KOPT-K1 (cell line): ENCODE measurements around the gene CYSTM1.

Source experiments
- H3K27ac ChIP-seq: fragments of 200-600 bp; sonication (generic); 2 replicates; pipeline ENCODE4 v1.5.1; 2016; ENCODE audit warnings: antibody characterized with exemption, mild to moderate bottlenecking, low read depth, low read length; ENCODE audit not compliant: poor library complexity, severe bottlenecking
- H3K36me3 ChIP-seq: fragments of 200-600 bp; sonication (generic); 2 replicates; pipeline ENCODE4 v1.5.1; 2017; ENCODE audit warnings: antibody characterized with exemption, mild to moderate bottlenecking, low read length, moderate library complexity; ENCODE audit not compliant: insufficient read depth
- H3K9me3 ChIP-seq: fragments of 200-600 bp; sonication (generic); 2 replicates; pipeline ENCODE4 v1.5.1; 2017; ENCODE audit warnings: antibody characterized with exemption, low read length, mild to moderate bottlenecking; ENCODE audit not compliant: insufficient read depth, poor library complexity, severe bottlenecking

Gene CYSTM1

DNA sequence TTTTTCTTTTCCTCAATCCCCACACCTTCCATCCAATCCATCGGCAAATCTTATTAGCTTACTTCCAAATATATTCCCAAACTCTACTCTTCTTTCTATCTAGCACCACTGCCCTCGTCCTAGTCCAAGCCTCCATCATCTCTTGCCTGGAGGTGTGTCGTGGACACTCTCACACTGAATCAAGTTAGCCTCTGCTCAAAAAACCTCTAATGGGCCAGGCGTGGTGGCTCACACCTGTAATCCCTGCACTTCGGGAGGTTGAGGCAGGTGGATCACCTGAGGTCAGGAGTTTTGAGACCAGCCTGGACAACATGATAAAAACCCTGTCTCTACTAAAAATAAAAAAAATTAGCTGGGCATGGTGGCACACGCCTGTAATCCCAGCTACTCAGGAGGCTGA is 81.7 kb downstream of the CYSTM1 start:
- Histone ChIP-seq H3K27ac (no peak overlapping the region), H3K9me3 (no peaks in the 10 kb centered on the region), H3K36me3 (peaks cover 31% of the 10 kb centered on the region)

GRCh38 chr5:140258016-140258415 is 83.0 kb downstream of the CYSTM1 start:
- peaks cover 40% of the 10 kb centered on the region for H3K36me3 ChIP-seq

DNA sequence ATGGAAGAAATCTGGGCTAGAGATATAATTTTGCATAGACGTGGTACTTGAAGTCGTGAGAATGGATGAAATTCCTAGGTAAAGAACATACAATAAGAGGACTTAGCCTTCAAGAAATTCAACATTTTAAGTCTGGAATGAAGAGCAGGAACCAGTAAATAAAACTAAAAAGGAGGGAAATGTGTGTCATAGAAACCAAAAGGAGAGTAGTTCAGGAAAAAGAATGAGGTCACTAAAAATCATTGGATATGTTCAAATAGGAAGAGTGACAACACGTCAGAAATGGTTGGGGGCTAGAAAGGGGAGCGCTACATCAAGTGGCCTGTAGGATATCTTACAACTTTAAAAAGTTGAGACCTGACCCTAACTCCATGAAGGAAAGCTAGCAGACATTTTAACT is 83.9 kb downstream of the CYSTM1 start:
- no peak overlapping the region for H3K27ac ChIP-seq
- no peaks in the 10 kb centered on the region for H3K9me3 ChIP-seq
- peaks cover 40% of the 10 kb centered on the region for H3K36me3 ChIP-seq

More at GRCh38 chr5:140258016-140258415, 83.0 kb downstream of the CYSTM1 start:
- H3K9me3 ChIP-seq: no peaks in the 10 kb centered on the region
- H3K27ac ChIP-seq: no peak overlapping the region

- peaks cover 40% of the 10 kb centered on the region for H3K36me3 ChIP-seq
- H3K9me3 ChIP-seq: peaks cover 5% of the 10 kb centered on the region
- no peak overlapping the region for H3K27ac ChIP-seq
Observed at GRCh38 chr5:140259500-140259899, 84.5 kb downstream of the CYSTM1 start.

DNA sequence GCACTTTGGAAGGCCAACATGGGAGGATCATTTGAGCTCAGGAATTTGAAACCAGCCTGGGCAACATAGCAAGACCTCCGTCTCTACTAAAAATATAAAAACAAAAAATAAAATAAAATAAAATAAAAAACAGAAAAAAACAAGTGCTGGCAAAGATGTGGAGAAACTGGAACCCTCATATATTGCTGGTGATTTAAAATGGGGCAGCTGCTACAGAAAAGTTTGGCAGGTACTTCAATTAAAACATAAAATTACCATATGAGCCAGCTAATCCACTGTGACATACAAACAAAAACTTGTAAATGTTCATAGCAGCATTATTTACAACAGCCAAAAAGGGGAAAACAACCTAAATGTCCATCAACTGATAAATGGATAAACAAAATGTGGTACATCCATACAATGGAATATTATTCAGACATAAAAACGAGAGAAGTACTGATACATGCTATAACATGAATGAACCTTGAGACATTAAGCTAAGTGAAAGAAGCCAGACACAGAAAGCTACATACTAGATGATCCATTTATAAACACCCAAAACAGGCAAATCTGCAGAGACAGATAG is 85.2 kb downstream of the CYSTM1 start:
- peaks cover 10% of the 10 kb centered on the region for H3K9me3 ChIP-seq

GRCh38 chr5:140261403-140262171 is 86.6 kb downstream of the CYSTM1 start:
- H3K27ac ChIP-seq: no peak overlapping the region
- H3K9me3 ChIP-seq: peaks cover 24% of the 10 kb centered on the region
- peaks cover 45% of the 10 kb centered on the region for H3K36me3 ChIP-seq

More for the DNA sequence above, 85.2 kb downstream of the CYSTM1 start:
- Histone ChIP-seq H3K36me3 (peaks cover 44% of the 10 kb centered on the region), H3K27ac (no peak overlapping the region)

- Histone ChIP-seq H3K9me3 (peaks cover 27% of the 10 kb centered on the region), H3K36me3 (peaks cover 45% of the 10 kb centered on the region), H3K27ac (no peak overlapping the region)
Observed at GRCh38 chr5:140262221-140262620, 87.2 kb downstream of the CYSTM1 start.

GRCh38 chr5:140262839-140263238 is 87.9 kb downstream of the CYSTM1 start:
- Histone ChIP-seq H3K36me3 (peaks cover 41% of the 10 kb centered on the region), H3K9me3 (peaks cover 32% of the 10 kb centered on the region), H3K27ac (no peak overlapping the region)

- no peak overlapping the region for H3K27ac ChIP-seq
- peaks cover 18% of the 10 kb centered on the region for H3K36me3 ChIP-seq
- peaks cover 36% of the 10 kb centered on the region for H3K9me3 ChIP-seq
Observed at GRCh38 chr5:140265845-140266244, 90.9 kb downstream of the CYSTM1 start.

GRCh38 chr5:140266471-140267200 is 91.6 kb downstream of the CYSTM1 start:
- Histone ChIP-seq H3K36me3 (peaks cover 15% of the 10 kb centered on the region; the same call in 1 of the 2 replicates), H3K9me3 (peaks cover 36% of the 10 kb centered on the region), H3K27ac (peak overlapping the region; percentile 46)

- Histone ChIP-seq H3K9me3 (peaks cover 36% of the 10 kb centered on the region), H3K27ac (peak overlapping the region; percentile 46), H3K36me3 (peaks cover 13% of the 10 kb centered on the region; the same call in 1 of the 2 replicates)
Observed at GRCh38 chr5:140267201-140267540, 92.2 kb downstream of the CYSTM1 start.

DNA sequence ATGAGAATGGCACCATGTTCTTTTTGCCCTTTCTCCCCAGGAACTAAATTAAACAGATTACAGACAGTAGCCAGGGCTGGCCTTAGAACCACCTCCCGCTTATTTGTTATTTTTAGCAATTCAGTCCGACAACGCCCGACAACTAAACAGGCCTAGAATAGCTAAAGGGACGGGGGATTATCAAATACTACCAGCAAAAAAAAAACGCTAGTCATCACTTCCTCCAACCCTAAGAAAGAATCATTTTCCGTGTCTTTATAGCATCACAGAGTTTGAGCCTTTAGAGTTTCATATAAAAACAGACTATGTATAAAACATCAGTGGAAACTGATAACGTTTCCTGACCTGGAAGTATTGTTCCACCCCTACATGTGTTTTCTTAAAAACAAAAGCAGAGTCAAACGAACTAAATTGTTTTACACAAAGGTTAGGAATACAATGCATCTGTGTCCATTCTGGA is 92.6 kb downstream of the CYSTM1 start:
- Histone ChIP-seq H3K9me3 (peaks cover 36% of the 10 kb centered on the region), H3K27ac (peak overlapping the region; percentile 46), H3K36me3 (peaks cover 9% of the 10 kb centered on the region; the same call in 1 of the 2 replicates)

GRCh38 chr5:140270008-140270407 is 95.0 kb downstream of the CYSTM1 start:
- H3K36me3 ChIP-seq: peaks cover 12% of the 10 kb centered on the region
- H3K27ac ChIP-seq: no peak overlapping the region
- H3K9me3 ChIP-seq: peaks cover 28% of the 10 kb centered on the region

- Histone ChIP-seq H3K9me3 (peaks cover 6% of the 10 kb centered on the region), H3K27ac (no peak overlapping the region), H3K36me3 (peaks cover 18% of the 10 kb centered on the region)
Observed at GRCh38 chr5:140273401-140273877, 98.5 kb downstream of the CYSTM1 start.

GRCh38 chr5:140275837-140276236 is 100.8 kb downstream of the CYSTM1 start:
- Histone ChIP-seq H3K36me3 (peaks cover 24% of the 10 kb centered on the region), H3K27ac (no peak overlapping the region), H3K9me3 (peaks cover 6% of the 10 kb centered on the region)
